Stimulated activated CD8-positive, alpha-beta memory T cell treated with anti-CD3 and anti-CD28 coated beads, Interleukin-4, amount 100 ng/mL, for 4 hours (primary cell): ENCODE measurements around the gene CDRT15.
"Not testable (repeated sequence)": the region's sequence is repeated elsewhere in the genome, so short reads cannot be mapped to it uniquely, and the experiment has no call there.

ENCODE experiments used
- DNase-seq, 2 donors: peaks; one replicate each; pipeline ENCODE4 v3.0.0-alpha.2; 2020; ENCODE audit warnings: low read depth in 2 of 2, low spot score in 1 of 2

The CDRT15 gene

DNA sequence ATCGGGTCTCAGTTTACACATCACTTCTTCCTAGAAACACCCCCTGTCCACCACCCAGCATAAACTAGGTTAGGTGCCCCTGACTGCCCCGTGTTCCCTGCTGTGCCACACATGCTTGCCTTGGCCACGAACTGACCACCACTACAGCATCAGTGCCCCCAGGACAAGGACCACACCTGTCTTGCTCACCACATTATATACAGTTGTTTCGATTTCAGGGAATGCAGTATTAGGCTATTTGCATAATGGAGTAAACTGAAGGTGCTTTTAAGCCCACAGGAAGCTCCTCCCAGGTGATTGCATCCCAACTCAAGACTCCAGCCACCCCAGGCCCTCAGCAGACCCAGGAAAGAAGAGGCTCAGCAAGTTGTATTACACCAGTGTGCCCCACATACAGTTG is 50.2 kb downstream of the CDRT15 start:
- not testable (repeated sequence) for DNase-seq
